CD4-positive, alpha-beta memory T cell (primary cell): ENCODE data around the gene ORC4. TPM values are rescaled to one million over a fixed set of nuclear protein-coding genes. Genes with fewer than 3 reads are reported as not detected.
"Not testable (repeated sequence)": the region's sequence is repeated elsewhere in the genome, so short reads cannot be mapped to it uniquely, and the experiment has no call there.

ENCODE experiments used
- CTCF ChIA-PET: fragments of 350-600 bp; sonication (Branson Sonifier 250); formaldehyde crosslinking; loops from one replicate; lab custom pipeline; 2021; ENCODE audit warnings: inconsistent platforms; ENCODE audit not compliant: partially characterized antibody; lab: Charles Lee
- POLR2A ChIA-PET: fragments of 350-600 bp; sonication (Branson Sonifier 250); formaldehyde crosslinking; loops from one replicate; lab custom pipeline; 2021; ENCODE audit not compliant: partially characterized antibody; lab: Charles Lee
- DNase-seq, 5 donors: peaks; one replicate each; pipeline versions ENCODE4 v3.0.0 to v3.0.0-alpha.2; 2020 to 2022; ENCODE audit warnings: mixed read lengths in 1 of 5
- H3K27ac ChIP-seq: one replicate; pipeline ENCODE4 v1.7.0; 2013; ENCODE audit warnings: low read depth, low read length
- H3K27me3 ChIP-seq: 2 replicates; pipeline ENCODE4 v1.7.0; 2013; ENCODE audit warnings: mild to moderate bottlenecking, low read length, moderate library complexity; ENCODE audit not compliant: insufficient read depth
- H3K36me3 ChIP-seq: 2 replicates; pipeline ENCODE4 v1.7.0; 2013; ENCODE audit warnings: mild to moderate bottlenecking, low read length, moderate library complexity; ENCODE audit not compliant: insufficient read depth
- H3K4me1 ChIP-seq: 2 replicates; pipeline ENCODE4 v1.7.0; 2013; ENCODE audit warnings: mild to moderate bottlenecking, low read length, moderate library complexity; ENCODE audit not compliant: insufficient read depth
- H3K4me3 ChIP-seq, 2 donors: one replicate each; pipeline ENCODE4 v1.7.0; 2013; ENCODE audit warnings: low read length in 2 of 2, mild to moderate bottlenecking in 1 of 2
- H3K9me3 ChIP-seq, 2 donors: one replicate each; pipeline ENCODE4 v1.7.0; 2013; ENCODE audit warnings: low read length in 2 of 2, control low read depth in 1 of 2; ENCODE audit not compliant: control insufficient read depth in 1 of 2
- H3K27ac Mint-ChIP-seq, 7 donors: one replicate each; pipeline ENCODE4 v1.8.0; 2020 to 2021; ENCODE audit warnings: mixed read lengths in 7 of 7, mild to moderate bottlenecking in 6 of 7, inconsistent platforms in 3 of 7, moderate library complexity in 3 of 7
- H3K27me3 Mint-ChIP-seq, 2 donors: one replicate each; pipeline ENCODE4 v1.8.0; 2020 to 2021; ENCODE audit warnings: mixed read lengths in 2 of 2
- H3K36me3 Mint-ChIP-seq, 2 donors: one replicate each; pipeline ENCODE4 v1.8.0; 2020 to 2021; ENCODE audit warnings: mixed read lengths in 2 of 2, inconsistent platforms in 1 of 2, mild to moderate bottlenecking in 1 of 2
- H3K4me1 Mint-ChIP-seq, 4 donors: one replicate each; pipeline ENCODE4 v1.8.0; 2020 to 2021; ENCODE audit warnings: mixed read lengths in 4 of 4, mild to moderate bottlenecking in 1 of 4
- H3K4me3 Mint-ChIP-seq, 8 donors: one replicate each; pipeline ENCODE4 v1.8.0; 2020 to 2021; ENCODE audit warnings: mixed read lengths in 8 of 8, mild to moderate bottlenecking in 7 of 8, moderate library complexity in 6 of 8, inconsistent platforms in 3 of 8
- H3K9me3 Mint-ChIP-seq, 8 donors: one replicate each; pipeline ENCODE4 v1.8.0; 2020 to 2021; ENCODE audit warnings: mixed read lengths in 8 of 8, mild to moderate bottlenecking in 5 of 8, inconsistent platforms in 3 of 8, moderate library complexity in 1 of 8
- intact Hi-C: fragments of 100-400 bp; cut with micrococcal nuclease; formaldehyde crosslinking; loops from one replicate; pipeline ENCODE4 v1.15.1; 2023
- polyA plus RNA-seq, 2 donors: library from polyadenylated mRNA; unstranded; fragments of 300-500 nt; fragmentation: Illumina TruSeq; gene quantifications; one replicate each; pipeline ENCODE4 v1.2.3, GENCODE V29; 2021
- total RNA-seq, 2 experiments: library from RNA; stranded (reverse); gene quantifications; one replicate each; pipeline ENCODE4 v1.2.3, GENCODE V29; 2021

The ORC4 gene
- total and polyA plus RNA-seq, 4 experiments from 2014 or later, result 42.9 to 60.1 (median 56.1) TPM

- H3K36me3 ChIP-seq, H3K27me3 ChIP-seq, H3K4me3 Mint-ChIP-seq, H3K27ac ChIP-seq, H3K4me1 ChIP-seq, H3K4me3 ChIP-seq, CTCF ChIA-PET, DNase-seq, H3K27me3 Mint-ChIP-seq, H3K27ac Mint-ChIP-seq, intact Hi-C loops, H3K9me3 ChIP-seq, POLR2A ChIA-PET: not testable (repeated sequence)
- peaks cover 2 to 20% (median 15%) of the 10 kb centered on the region in 8 donors for H3K9me3 Mint-ChIP-seq
- peaks cover 43 to 78% (median 57%) of the 10 kb centered on the region in 4 donors for H3K4me1 Mint-ChIP-seq
- peaks cover 48 to 49% of the 10 kb centered on the region in 2 donors for H3K36me3 Mint-ChIP-seq
Observed at GRCh38 chr2:148002420-148002819, 18.1 kb downstream of the ORC4 start.

DNA sequence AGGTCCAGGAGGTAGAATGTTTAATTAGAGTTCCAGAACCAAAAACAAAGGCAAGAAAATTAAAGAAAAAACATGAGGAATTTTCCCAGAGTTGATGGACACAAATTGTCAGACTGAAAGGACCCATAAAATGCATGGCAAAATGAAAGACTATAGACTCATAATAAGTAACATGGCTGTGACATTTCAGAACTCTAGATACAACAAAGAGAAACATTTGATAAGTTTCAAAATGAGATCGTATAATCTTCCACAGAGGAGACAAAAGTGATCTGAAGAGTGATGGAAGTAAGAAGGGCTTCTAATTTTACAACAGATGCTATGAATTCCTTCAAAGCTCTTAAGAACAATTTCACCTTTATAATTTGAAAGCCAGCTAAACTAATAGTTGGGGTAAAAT lies 20.4 kb downstream of the ORC4 start:
- no peak overlapping the region for H3K4me3 ChIP-seq
- no peaks in the 10 kb centered on the region for H3K27me3 ChIP-seq
- peaks cover 5 to 22% (median 15%) of the 10 kb centered on the region in 8 donors for H3K9me3 Mint-ChIP-seq
- H3K36me3 Mint-ChIP-seq, result peaks cover 47 to 49% of the 10 kb centered on the region in 2 donors
- ChIA-PET CTCF (interaction anchor here (2.1 kb wide), 1 partner anchor 10 kb away, joined by 9 read pairs; no protein-coding TSS in a partner anchor), POLR2A (no interaction called here)
- no peak for DNase-seq
- no peaks in the 10 kb centered on the region for H3K27me3 Mint-ChIP-seq
- H3K4me1 ChIP-seq, result peaks cover 6% of the 10 kb centered on the region
- intact Hi-C loops, result no loop called here
- H3K27ac Mint-ChIP-seq, result peak overlapping the region in 3 of 7 donors; percentile 0 to 68 (median 5)
- H3K4me3 Mint-ChIP-seq, result no peak overlapping the region
- no peak overlapping the region for H3K27ac ChIP-seq
- H3K9me3 ChIP-seq, result no peaks in the 10 kb centered on the region
- peaks cover 46 to 74% (median 57%) of the 10 kb centered on the region in 4 donors for H3K4me1 Mint-ChIP-seq
- no peaks in the 10 kb centered on the region for H3K36me3 ChIP-seq

- intact Hi-C loops, result no loop called here
- POLR2A ChIA-PET, result no interaction called here
- no peak overlapping the region for H3K27ac ChIP-seq
- peak overlapping the region in 1 of 8 donors; percentile 4 for H3K4me3 Mint-ChIP-seq
- no peaks in the 10 kb centered on the region for H3K27me3 Mint-ChIP-seq
- DNase-seq, result no peak
- peaks cover 5 to 22% (median 15%) of the 10 kb centered on the region in 8 donors for H3K9me3 Mint-ChIP-seq
- peaks cover 6% of the 10 kb centered on the region for H3K4me1 ChIP-seq
- CTCF ChIA-PET, result interaction anchor here (0.6 to 0.7 kb wide), 2 partner anchors 9 to 649 kb away, joined by 3 to 5 read pairs; no protein-coding TSS in a partner anchor
- peaks cover 43 to 46% of the 10 kb centered on the region in 2 donors for H3K36me3 Mint-ChIP-seq
- H3K9me3 ChIP-seq, result no peaks in the 10 kb centered on the region
- H3K27me3 ChIP-seq, result no peaks in the 10 kb centered on the region
- H3K4me1 Mint-ChIP-seq, result peaks cover 43 to 71% (median 52%) of the 10 kb centered on the region in 4 donors
- H3K27ac Mint-ChIP-seq, result peak overlapping the region in 1 of 7 donors; percentile 32
- no peaks in the 10 kb centered on the region for H3K36me3 ChIP-seq
- H3K4me3 ChIP-seq, result no peak overlapping the region
Observed at GRCh38 chr2:147999126-147999525, 21.4 kb downstream of the ORC4 start.

GRCh38 chr2:147998203-147998602 lies 22.3 kb downstream of the ORC4 start:
- Mint-ChIP-seq H3K9me3 (peaks cover 5 to 17% (median 10%) of the 10 kb centered on the region in 8 donors), H3K4me1 (peaks cover 38 to 65% (median 46%) of the 10 kb centered on the region in 4 donors), H3K36me3 (peaks cover 36 to 41% of the 10 kb centered on the region in 2 donors), H3K4me3 (no peak overlapping the region), H3K27ac (peak overlapping the region in 2 of 7 donors; percentile 7 to 75), H3K27me3 (no peaks in the 10 kb centered on the region)
- H3K27me3 ChIP-seq, result no peaks in the 10 kb centered on the region
- POLR2A ChIA-PET, result no interaction called here
- no peaks in the 10 kb centered on the region for H3K9me3 ChIP-seq
- H3K4me1 ChIP-seq, result peaks cover 6% of the 10 kb centered on the region
- DNase-seq, result no peak
- H3K36me3 ChIP-seq, result no peaks in the 10 kb centered on the region
- CTCF ChIA-PET, result interaction anchor here (0.7 kb wide), 1 partner anchor 8 kb away, joined by 3 read pairs; no protein-coding TSS in a partner anchor
- H3K27ac ChIP-seq, result no peak overlapping the region
- intact Hi-C loops, result no loop called here
- H3K4me3 ChIP-seq, result no peak overlapping the region

- Mint-ChIP-seq H3K27me3 (no peaks in the 10 kb centered on the region), H3K9me3 (peaks cover 0 to 6% (median 2%) of the 10 kb centered on the region in 8 donors), H3K4me3 (no peak overlapping the region), H3K27ac (no peak overlapping the region), H3K36me3 (peaks cover 24 to 29% of the 10 kb centered on the region in 2 donors), H3K4me1 (peaks cover 37 to 70% (median 43%) of the 10 kb centered on the region in 4 donors)
- DNase-seq, result no peak
- ChIA-PET CTCF (no interaction called here), POLR2A (no interaction called here)
- H3K4me1 ChIP-seq, result peaks cover 6% of the 10 kb centered on the region
- no peak overlapping the region for H3K4me3 ChIP-seq
- H3K27ac ChIP-seq, result no peak overlapping the region
- H3K36me3 ChIP-seq, result no peaks in the 10 kb centered on the region
- intact Hi-C loops, result no loop called here
- H3K9me3 ChIP-seq, result no peaks in the 10 kb centered on the region
- H3K27me3 ChIP-seq, result no peaks in the 10 kb centered on the region
Observed at GRCh38 chr2:147996828-147997227, 23.7 kb downstream of the ORC4 start.

GRCh38 chr2:147994965-147995364 lies 25.6 kb downstream of the ORC4 start:
- POLR2A ChIA-PET, result not testable (repeated sequence)

DNA sequence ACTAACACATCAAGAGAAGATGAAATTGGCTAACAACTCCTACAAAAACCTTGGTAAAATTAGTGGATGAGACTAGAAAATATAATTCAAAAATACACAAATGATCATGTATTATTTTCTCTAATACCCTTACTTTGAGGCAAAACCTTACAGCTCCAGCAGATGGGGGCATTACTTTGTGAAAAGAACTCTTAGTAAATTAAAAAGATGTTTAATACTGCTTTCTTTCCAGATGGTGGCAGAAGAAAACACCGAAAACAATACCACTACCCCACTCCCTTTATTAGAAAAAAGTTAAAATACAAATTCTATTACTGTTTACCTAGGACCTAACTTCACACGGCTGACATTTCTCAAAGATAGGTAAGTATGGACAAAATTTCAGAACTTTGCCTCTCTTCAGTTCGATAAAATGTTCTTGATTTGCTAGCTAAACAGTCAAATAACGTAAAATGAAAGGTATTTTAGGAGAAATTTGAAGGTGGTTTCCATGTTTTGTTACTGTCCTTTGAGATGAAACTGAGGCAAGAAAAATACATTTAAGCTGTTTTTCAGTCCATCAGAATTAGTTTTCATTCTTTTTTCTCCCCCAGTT lies 30.6 kb downstream of the ORC4 start:
- H3K4me3 Mint-ChIP-seq, result no peak overlapping the region
- no peaks in the 10 kb centered on the region for H3K27me3 Mint-ChIP-seq
- ChIA-PET POLR2A (interaction anchor here (1.3 to 1.4 kb wide), 3 partner anchors 32 to 656 kb away, joined by 3 to 7 read pairs (median 6); partner anchors contain the start of genes MBD5 and ORC4), CTCF (interaction anchor here (0.7 to 7.4 kb wide), 14 partner anchors 9 to 1001 kb away, joined by 3 to 89 read pairs (median 7); partner anchors contain the start of genes MBD5 and ORC4)
- H3K27me3 ChIP-seq, result no peaks in the 10 kb centered on the region
- H3K9me3 ChIP-seq, result no peaks in the 10 kb centered on the region
- intact Hi-C loops, result loop anchor here (1.0 kb wide), 2 partner anchors 31 to 519 kb away; partner anchors contain the start of gene MBD5
- H3K36me3 ChIP-seq, result no peaks in the 10 kb centered on the region
- peaks cover 14 to 29% (median 19%) of the 10 kb centered on the region in 4 donors for H3K4me1 Mint-ChIP-seq
- peaks cover 5 to 7% of the 10 kb centered on the region in 2 donors for H3K36me3 Mint-ChIP-seq
- H3K27ac ChIP-seq, result no peak overlapping the region
- DNase-seq, result peak; percentile 45 to 61 (median 58)
- H3K4me3 ChIP-seq, result no peak overlapping the region
- no peaks in the 10 kb centered on the region for H3K9me3 Mint-ChIP-seq
- peak overlapping the region in 3 of 7 donors; percentile 7 to 72 (median 53) for H3K27ac Mint-ChIP-seq
- H3K4me1 ChIP-seq, result no peaks in the 10 kb centered on the region

More at GRCh38 chr2:147994965-147995364, 25.6 kb downstream of the ORC4 start:
- intact Hi-C loops, DNase-seq, H3K4me1 ChIP-seq, H3K9me3 ChIP-seq, H3K4me3 ChIP-seq, H3K4me3 Mint-ChIP-seq, H3K27me3 ChIP-seq, H3K27ac ChIP-seq, H3K27ac Mint-ChIP-seq, H3K9me3 Mint-ChIP-seq, H3K36me3 ChIP-seq, H3K27me3 Mint-ChIP-seq: not testable (repeated sequence)
- peaks cover 29 to 56% (median 30%) of the 10 kb centered on the region in 4 donors for H3K4me1 Mint-ChIP-seq
- peaks cover 24 to 25% of the 10 kb centered on the region in 2 donors for H3K36me3 Mint-ChIP-seq
- CTCF ChIA-PET, result interaction anchor here (1.4 kb wide), 1 partner anchor 514 kb away, joined by 4 read pairs; no protein-coding TSS in a partner anchor
